Right renal pelvis (tissue), 4 donors: ENCODE measurements around the gene GJC2. TPM values are rescaled to one million over a fixed set of nuclear protein-coding genes. Genes with fewer than 3 reads are reported as not detected.

Source experiments
- DNase-seq, 4 donors: peaks; one replicate each; pipeline ENCODE4 v3.0.0-alpha.2; 2013; ENCODE audit warnings: low read depth in 4 of 4, low spot score in 3 of 4, missing footprints in 1 of 4
- polyA plus RNA-seq, 4 donors: library from polyadenylated mRNA; unstranded; fragments of 120-200 nt; gene quantifications; one replicate each; pipeline ENCODE4 v1.2.1, GENCODE V29; 2013; ENCODE audit not compliant: insufficient read length in 4 of 4

The GJC2 gene
- polyA plus RNA-seq, 4 donors = 0.56 to 1.2 (median 0.63) TPM

DNA sequence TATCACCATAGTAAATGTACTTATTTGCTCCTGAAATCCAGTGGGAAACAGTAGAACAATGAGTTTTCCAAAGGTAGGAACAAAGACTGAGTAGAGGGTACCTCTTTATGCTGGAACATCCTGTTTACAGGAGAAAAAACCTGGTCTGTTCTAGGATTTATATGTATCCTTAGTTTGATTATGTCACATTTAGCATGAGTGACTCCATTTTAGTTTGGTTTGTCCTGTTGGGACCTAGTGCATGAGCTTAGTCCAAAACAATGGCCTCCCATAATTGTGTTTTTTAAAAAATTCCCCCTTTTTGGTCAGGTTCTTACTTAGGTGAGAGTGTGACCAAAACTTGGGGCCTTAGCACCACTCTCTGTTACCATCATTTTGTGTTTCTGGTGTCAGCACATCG lies 37.1 kb upstream of the GJC2 start:
- no peak for DNase-seq

DNA sequence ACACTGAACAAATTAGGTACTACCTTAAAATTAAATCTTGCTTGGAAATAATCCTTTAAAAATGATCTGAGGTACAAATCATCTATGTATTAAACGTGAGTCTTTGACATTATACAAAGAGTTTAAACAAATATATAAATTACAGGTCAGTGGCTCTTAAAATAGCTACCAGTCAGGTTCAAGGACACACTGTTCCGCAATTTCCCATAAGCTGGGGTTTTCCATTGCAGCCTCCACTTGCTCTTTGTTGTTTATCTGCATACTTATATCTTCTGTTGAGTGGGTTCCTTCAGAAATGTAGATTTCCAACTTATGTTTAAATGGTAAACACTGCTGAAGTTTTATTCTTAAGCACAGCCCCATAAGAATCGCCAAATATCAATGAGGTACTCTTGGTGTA lies 34.9 kb upstream of the GJC2 start:
- no peak for DNase-seq

DNA sequence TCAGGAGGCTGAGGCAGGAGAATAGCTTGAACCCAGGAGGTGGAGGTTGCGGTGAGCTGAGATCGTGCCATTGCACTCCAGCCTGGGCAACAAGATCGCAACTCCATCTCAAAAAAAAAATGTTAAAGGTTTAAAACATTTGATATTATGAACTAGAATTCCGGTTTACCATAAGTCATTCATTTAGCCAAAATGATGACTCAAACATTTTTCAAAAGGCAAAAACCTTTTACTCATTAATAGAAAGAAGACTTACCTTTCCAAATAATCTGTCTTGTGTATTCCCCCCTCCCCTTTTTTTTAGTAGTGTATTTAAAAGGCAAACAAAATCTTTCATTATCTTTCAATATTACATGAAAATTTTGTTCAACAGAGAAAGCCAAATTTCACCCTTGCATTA lies 32.4 kb upstream of the GJC2 start:
- no peak for DNase-seq

DNA sequence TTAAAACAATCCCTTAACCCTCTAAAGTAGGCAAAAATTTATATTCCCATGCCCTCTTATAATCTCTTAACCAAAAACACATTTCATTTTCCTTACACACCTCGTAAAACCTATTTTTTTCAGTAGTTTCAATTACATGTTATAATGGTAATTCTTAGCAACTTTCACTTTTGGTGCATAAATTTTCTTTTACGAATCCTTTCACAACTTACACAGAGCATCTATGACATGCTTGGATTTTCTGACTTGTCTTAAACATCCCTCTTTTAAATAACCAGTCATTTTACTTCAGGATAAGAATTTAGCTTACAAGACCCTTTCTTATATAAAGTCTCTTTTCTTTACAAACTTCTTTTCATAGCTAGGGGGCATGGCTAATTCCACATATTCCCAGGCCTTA lies 31.7 kb upstream of the GJC2 start:
- no peak for DNase-seq

DNA sequence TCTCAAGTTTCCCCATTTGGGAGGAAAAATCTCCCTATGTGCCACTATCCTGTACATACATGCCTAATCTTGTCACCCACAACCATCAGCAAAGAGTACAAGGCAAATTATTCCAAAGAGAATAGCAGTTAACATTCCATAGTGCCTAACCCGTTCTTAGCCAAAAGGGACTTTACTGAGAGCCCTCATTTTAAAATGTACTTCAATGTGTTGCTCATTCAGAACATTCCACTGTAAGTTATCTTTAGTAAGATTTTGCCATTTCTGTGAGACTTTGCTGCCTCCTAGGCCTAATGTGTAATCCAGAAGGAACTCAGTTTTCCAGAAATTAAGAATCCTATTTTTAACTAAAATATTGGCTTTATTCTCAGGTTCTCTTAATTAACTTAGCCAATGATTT lies 29.4 kb upstream of the GJC2 start:
- no peak for DNase-seq

DNA sequence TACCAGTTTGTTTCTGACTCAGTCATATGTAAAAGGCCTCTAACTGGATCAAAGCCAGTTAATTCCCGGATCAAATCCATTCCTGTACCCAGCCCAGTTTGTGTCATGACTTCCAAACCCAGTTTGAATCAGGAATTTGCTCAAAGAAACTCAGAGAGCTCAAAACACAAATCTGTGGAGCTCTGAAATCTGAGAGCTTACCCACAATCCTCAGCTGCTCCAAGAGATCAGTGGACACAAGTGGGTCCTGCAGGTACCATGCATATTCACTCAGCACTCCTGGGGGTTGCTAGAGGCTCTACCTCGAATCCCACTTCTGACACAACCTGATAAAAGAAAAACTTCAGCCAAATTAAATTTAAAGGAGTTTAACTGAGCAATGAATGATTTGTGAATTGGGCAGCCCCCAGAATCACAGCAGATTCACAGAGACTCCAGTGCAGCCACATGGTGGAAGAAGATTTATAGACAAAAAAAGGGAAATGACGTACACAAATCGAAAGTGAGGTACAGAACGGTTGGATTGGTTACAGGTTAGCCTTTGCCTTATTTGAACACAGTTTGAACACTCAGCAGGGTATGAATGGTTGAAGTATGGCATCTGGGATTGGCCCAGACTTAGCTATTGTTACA lies 28.8 kb upstream of the GJC2 start:
- DNase-seq = no peak

DNA sequence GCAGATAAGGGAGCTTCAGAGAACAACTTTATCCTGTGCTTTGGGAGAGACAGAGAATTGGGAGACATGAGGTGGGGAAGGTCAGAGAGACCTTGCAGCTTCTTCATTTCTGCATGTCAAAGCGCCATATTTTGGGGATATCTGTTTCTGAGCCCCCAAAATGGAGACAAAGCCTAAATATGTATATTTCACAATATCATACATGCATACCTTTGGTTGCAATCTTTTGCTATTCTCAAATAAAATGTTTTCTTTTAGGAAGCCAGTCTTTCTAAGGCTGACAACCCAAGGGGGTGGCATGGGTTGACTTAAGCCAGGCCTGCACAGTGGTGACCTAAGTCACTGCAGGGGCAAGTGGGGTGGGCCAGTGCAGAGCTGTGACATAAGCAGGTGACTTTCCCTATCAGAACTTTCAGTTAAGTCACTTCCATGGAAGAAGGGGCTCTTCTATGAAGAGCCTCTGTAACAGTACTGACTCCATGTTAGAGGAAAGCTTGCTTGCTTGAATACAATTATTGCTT lies 26.7 kb upstream of the GJC2 start:
- DNase-seq = no peak

DNA sequence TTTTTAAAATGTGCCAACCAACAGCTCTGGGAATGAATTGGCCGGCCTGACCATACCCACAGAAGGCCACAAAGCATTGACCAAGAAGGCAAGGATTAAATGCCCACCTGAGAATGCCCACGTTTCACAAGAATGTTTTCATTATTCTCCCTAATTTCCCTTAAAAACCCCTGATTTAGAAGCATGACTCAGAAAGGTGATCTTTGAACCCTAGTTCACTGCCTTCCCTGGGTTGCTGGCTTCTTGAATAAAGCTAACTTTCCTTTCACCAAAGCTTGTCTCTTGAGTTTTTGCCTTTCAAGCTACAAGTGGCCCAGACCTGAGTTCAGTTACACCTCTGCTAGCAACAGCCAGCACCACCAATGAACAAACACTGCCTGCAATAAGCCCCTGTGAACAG lies 26.2 kb upstream of the GJC2 start:
- no peak for DNase-seq

DNA sequence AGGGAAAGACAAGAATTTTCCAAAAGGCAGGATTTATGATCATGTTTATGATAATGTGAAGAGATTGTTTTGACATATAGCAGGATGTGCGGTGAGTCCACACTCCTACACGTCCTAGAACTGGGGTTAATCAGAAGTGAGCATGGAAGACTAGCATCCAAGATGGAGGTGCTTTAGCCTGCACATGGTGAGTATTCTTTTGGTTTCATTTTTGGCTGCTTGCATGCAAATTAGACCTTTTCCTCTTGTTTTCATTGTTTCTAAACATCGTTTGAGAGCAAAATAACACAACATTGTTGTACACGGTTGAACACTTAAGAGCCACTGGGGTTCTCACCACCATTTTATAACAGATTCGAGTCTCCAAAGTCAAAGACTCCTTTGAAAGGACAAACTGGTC lies 24.5 kb upstream of the GJC2 start:
- no peak for DNase-seq

DNA sequence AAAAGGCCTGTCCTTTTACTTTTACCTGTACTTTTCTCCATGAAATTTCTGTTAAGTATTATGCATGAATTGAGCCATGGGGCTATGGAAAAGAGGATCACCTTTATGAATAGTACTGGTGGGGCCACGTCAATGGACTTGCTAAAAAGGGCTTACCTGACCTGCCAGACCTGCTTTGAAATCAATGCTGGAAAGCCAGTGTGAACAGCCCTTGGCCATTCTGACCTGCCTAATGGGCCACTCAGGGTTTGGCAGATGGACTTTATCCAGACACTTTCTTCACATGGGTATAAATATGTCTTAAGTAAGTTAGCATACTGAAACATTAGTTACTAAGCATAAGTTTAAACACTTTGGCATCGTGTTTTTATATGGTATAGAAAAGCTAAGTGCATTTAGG lies 18.0 kb upstream of the GJC2 start:
- no peak for DNase-seq

DNA sequence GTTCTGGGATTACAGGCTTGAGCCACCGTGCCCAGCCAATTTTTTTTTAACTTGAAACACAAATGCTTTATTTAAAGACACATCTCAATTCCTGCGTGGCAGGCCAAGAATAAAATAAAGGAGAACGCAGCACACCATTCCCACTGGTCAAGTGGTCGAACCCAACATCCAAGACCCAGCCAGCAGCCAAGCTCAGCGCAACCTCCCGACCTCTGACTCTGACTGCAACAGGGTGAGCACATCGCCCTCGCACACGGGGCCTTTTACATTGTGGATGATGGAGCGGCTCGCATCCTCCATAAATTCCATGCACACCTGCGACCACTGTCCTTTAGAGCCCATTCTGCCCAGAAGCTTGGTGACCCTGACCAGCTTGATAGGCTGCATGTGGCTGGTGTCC lies 15.1 kb upstream of the GJC2 start:
- DNase-seq = no peak

DNA sequence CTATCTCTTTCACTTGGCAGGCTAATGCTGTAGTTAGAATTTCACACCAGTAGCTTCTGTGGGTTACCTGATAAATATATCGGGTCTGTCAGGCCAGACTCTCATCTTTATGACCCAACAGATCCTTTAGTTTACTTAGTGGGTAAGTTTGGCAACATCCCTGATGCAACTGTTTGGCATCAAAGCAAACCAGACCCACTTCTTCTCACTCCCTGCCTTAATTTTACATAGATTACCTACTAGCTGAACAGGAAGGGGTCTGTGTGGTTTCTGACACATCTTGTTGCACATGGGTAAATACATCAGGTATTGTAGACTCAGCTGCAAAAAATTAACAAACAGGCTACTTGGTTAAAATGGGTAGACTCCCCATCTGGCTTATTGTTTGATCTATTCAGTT lies 12.8 kb upstream of the GJC2 start:
- DNase-seq = no peak

DNA sequence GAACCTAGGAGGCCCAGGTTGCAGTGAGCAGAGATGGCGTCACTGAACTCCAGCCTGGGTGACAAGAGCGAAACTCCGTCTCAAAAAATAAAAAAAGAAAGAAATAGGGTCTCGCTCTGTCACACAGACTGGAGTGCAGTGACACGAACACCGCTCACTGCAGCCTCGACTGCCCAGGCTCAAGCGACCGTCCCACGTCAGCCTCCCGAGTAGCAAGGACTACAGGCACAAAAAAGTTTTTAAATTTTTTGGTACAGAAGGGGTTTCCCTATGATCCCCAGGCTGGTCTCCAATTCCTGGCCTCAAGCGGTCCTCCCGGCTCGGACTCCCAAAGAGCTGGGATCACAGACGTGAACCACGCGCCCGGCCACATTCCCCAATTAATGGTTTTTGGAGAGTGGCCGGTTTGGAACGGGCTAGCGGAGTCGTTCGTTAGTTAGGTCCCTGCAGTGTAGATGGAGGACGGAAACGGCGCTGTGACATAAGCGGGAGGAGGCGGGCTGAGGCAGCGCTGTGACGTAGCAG lies 10.3 kb upstream of the GJC2 start:
- no peak for DNase-seq

DNA sequence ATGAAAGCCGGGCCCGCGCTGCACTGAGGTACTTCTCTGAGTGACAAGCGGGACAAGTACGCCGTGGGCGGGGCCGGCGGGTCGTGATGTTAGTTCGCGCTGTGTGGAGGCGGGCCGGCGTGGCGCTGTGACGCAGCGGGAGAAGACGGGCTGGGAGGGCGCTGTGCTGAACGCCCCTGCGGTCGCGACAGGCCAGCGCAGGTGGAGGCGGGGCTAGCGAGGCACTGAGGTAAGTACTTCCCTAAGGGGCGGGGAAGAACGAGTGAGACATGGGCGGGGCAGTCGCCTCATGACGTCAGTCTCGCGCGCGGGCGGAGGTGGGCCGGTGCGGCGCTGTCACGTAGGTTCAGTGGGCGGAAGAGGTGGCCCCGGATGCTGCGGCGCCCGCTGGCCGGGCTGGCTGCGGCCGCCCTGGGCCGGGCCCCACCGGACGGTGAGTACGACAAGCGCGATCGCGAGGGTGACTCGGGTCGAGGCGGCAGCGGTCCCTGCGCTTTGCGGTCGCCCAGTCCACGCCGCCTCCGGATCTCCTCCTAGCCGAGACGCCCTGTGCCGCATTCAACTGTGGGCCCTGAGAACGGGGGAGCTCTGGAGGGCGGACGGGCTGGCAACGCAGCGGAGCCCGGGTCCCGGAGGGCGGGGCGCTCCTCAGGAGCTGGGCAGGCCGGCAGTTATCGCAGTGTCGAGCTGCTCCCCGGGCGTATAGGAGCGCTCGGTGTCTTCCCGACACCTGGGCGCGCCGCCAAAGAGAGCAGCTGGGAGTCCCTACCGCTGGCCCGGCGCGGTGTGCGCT lies 9.6 kb upstream of the GJC2 start, which contains the start of gene GUK1:
GUK1 (plus strand) TSS at position 349 of the 793 bp plus-strand sequence; CDS start at position 373, 24 bp downstream.
- DNase-seq = peak; percentile 94 to 96 (median 94)

DNA sequence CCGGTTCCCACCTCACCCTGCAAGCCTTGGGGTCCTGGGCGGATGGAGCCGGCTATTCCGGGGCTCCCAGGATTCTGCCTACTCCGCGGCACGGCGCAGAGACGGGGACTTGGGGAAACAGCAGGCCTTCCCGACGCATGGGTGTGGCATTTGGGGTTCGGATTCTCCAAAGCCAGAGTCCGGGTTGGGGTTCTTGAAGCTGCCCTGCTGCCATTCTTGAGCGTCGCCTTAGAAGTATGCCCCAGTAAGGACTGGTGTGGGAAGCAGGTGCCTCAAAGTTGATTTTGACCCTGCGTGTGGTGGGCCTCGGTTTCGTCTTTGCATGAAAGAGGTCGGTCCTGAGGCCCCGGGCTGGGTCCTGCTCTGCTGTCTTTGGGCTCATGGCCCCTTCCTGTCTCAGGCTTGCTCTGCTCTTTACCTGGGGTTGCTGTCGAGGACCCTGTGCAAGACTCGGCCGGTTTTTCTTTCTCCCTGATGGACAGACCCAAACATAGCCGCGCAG lies 9.0 kb upstream of the GJC2 start:
- DNase-seq = no peak

DNA sequence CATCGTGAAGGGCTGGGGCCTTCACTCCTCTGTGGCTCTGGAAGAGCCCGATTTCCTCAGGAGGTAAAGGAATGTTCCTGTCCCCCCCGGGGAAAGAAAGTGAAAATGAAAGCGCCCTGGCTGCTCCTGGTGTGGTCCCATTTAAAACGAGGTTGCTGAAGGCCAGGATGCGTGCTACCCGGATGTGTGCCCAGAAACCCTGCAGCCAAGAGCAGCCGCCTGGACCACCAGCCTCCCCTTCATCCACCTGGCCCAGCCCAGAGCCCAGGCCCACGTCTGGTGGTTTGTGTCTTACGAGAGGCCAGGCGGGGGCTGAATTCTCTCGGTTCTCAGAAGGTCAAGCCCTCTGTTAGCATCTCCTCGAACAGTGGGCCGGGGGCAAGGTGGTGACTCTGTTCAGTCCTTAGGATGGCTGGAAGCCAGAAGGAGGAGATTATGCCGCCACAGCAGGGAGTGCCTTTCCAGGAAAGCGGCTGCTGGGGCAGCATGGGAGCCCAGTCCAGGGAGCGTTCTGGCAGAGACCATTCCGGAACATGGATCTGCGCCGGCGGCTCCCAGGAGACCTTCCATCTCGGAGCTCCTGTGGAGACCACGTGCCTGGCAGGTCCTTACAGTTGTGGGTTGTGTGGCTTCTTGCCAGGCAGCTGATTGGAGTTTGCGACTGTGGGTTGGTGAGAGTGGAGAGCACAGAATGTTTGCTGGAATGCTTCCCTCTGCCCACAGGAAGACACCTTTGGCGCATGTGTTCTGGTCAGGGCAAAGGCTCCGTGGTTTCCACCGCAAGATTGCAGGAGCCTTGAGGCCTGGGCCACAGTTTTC lies 8.3 kb upstream of the GJC2 start:
- DNase-seq = no peak

DNA sequence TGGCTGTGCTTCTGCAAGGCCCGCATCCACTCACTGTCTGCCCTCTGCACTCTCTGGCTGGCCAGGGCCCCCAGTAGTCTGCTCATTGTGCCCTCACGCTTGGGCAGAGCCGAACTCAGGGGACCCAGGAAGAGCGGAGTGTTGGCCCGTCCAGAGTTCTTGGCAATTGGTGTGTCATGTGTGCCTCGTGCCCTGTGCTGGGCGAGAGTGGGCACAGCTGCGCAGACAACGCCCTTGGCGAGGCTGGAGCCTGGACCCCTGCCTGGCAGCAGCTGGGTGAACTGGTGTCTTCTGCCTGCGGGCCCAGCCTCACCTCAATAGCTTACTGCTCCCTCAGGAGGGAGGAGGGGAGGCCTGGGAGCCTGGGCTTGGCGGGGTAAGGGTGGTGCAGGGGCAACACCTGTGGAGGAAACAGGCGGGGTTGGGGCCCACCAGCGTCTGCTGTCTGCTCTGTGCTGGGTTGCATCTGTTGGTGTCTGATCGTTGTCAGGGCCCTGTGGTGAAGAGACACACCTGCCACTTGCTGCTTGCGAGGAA lies 7.5 kb upstream of the GJC2 start:
- DNase-seq = no peak

DNA sequence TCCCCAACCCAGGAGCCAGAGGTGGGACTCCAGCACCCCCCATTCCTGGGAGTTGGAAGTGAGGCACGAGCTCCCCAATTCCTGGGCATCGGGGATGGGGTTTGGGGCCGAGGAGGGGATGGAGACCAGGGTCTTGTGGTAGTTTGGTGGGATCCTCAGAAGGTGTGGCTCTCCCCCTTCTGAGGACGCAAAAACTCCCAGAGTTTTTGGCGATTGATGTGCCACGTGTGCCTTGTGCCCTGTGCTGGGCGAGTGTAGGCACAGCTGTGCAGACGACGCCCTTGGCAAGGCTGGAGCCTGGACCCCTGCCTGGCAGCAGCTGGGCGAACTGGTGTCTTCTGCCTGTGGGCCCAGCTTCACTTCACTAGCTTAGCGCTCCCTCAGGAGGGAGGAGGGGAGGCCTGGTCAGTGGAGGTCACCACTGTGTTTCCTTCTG lies 7.0 kb upstream of the GJC2 start:
- DNase-seq = no peak

DNA sequence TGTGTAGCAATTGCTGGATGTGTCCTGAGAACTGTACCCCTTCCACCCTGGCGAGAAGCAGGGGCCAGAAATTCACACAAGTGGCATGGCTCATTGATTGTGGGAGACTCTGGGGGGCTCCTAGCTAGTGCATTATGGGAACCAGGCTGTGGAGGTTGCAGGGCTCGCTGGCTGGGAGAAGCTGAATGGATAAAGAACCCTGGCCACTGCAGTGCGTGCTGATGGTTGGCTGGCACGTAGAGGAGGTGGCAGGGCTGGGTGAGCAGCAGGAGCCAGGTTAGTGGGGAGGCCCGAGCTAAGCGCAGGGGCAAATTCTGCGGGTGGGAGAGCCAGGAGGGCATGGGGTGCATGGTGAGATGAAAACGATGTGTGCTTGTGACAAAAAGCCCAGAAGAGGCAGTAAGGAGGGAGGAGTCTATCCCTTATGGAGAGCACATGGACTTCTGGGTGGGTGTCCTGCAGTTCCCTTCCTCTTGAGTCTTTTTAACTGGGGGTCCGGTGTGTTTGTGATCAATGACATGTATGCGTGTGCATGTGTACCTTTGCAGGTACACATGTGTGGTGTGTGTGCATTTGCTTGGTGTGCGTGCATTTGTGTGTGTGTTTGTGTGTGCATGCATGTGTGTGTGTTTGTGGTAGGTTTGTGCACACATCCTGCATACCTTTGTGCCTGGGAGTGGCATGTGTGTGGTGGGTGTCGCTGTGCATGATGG lies 6.1 kb upstream of the GJC2 start:
- DNase-seq = no peak
